ENCODE results near the gene KRT13. TPM values are rescaled to one million over a fixed set of nuclear protein-coding genes. Genes with fewer than 3 reads are reported as not detected.
A peak's percentile ranks its signal among the peaks of the same experiment; 100 is the strongest.

The KRT13 gene
- total RNA-seq, 1 experiment from 2014 or later = 0.34 TPM

- DNase-seq (ENCODE audit: low read depth) = peak; percentile 92
Observed at GRCh38 chr17:41496803-41497484, 8.5 kb downstream of the KRT13 start.

- peak; percentile 79 for DNase-seq (ENCODE audit: low read depth)
Observed at GRCh38 chr17:41494524-41494923, 10.9 kb downstream of the KRT13 start.

DNA sequence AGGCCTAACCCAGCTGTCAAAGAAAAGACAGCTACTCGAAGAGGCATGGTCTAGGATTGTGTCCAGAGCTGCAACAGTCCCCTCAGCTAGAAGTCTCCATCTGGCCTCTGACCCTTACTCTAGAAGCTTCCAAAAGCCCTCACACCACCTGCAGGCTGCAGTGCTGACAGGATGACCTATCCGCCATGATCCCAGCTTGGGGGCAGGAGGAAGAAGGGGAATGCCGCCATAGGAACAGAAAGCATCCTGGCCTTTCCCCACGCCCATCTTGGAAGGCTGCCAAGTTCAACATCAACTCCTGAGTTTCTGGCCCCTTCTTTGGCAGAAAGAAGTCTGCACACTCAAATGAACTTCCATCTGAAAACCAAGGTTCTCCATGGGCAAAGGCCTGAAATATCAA is 12.6 kb downstream of the KRT13 start:
- DNase-seq (ENCODE audit: low read depth) = peak; percentile 31

DNA sequence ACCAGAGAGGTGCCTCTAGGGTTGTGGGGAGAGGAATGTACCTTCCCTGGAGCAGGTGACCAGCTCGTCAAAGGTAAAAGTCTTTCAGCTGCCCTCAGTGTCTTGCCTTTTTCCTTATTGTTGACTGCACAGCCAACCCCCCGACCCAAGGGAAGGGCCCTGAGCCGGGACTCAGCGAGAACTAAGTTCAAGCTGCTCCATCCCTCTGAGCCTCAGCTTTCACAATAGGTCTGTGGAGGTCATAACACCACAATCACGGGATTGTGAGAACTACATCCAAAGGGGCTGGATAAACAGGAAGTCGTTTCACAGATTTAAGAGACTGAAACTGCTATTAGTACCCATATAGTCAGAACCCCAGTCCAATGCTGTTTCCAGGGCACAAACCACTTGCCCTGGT is 13.1 kb downstream of the KRT13 start:
- peak; percentile 11 for DNase-seq (ENCODE audit: low read depth)

- no peak for DNase-seq (ENCODE audit: low read depth)
Observed at GRCh38 chr17:41491476-41491875, 13.9 kb downstream of the KRT13 start.

GRCh38 chr17:41490000-41490990 is 15.1 kb downstream of the KRT13 start:
- no peak for DNase-seq (ENCODE audit: low read depth)

- no peak for DNase-seq (ENCODE audit: low read depth)
Observed at GRCh38 chr17:41489531-41489930, 15.9 kb downstream of the KRT13 start, which contains the start of gene KRT36. KRT36 (minus strand) TSS chr17:41489910; CDS start chr17:41489864, 46 bp downstream.

DNA sequence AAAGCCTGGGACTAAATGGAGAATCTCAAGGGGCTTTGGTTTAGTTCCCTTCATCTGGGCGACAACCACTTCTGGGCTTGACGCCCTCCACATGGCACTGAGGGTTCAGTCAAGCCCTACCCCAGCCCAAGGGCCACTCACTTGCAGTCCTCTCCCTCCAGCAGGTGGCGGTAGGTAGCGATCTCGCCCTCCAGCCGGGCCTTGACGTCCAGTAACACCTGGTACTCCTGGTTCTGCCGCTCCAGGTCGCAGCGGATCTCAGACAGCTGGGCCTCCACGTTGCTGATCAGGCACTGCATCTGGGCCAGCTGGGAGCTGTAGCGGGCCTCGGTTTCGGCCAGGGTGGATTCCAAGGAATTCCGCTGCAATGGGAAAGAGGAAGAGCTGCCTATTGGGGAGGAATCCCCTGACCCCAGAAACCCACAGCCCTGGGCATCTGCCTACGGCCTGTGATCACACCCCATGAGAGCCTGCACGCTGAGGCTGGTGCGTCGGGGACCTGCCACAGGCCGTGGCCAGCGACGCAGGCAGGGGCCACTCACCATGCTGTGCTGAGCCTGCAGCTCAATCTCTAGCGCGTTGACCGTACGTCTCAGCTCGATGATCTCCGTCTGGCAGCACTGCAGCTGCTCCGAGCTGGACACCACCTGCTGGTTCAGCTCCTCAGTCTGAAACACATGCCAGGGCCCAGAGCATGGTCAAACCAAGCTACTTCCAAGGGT is 18.4 kb downstream of the KRT13 start:
- DNase-seq (ENCODE audit: low read depth) = no peak

- DNase-seq (ENCODE audit: low read depth) = no peak
Observed at GRCh38 chr17:41486316-41486715, 19.1 kb downstream of the KRT13 start.

DNA sequence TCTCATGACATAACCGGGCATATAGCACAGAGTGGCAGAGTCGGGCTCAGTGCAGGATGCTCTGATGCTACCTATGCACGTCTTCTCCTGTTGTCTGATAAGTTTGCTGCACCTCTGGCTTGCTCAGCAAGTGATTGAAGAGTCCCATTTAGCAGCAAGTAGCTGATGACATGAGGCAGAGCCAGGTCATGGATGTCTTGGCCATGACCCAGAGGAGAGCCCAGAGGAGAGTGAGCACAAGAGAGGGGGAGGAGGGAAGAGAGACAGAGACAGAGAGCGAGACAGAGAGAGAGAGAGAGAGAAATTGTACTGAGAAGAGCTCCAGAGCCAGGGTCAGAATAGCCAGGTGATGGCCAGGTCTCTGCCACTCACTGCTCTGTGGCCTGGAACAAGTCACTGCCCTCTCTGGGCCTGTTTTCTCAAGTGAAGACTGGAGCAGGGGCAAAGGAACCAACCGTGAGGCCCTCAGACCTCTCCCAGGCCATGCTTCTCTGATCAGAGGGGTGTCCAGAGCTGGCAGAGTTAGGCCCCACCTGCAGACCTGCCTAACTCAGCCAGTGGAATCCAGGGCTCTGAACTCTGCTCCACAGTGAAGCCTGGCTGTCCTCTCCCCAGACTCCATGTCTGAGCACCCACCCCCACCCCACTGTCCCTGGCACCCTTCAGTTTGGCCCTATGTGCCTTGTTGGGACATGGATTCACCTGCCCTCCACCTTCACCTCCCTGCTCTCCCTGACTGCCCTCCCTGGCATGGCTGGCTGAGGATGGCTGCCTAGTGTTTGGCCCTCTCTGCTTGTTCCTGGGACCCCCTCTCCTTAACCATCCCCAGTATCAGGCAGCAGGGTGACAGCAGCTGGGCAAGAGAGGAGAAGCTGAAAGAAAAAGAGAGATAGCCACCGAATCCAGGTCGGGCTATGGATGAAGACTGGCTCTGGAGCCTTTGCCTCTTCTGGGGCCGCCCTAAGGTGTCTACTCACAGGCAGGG is 20.2 kb downstream of the KRT13 start:
- no peak for DNase-seq (ENCODE audit: low read depth)

- peak; percentile 76 for DNase-seq (ENCODE audit: low read depth)
Observed at GRCh38 chr17:41483991-41484826, 21.2 kb downstream of the KRT13 start.

DNA sequence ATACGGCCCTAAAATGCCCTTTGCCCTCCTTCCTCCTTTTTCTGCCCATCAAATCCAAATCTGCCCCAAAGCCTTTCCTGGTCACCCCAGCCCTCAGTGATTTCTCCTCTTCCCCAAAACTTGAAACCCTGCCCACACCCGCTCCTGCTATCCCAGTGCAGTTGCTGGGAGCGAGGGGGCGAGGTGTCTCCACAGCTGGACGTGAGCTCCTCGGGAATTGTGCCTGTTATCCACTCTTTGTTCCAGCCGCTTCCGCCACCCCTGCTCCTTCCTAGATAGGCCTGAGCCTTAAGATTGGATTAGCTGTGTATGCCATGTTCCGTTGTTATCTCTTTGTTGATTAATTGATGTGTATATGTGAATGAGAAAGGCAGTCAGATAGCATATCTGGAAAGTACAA is 21.9 kb downstream of the KRT13 start:
- DNase-seq (ENCODE audit: low read depth) = no peak

DNA sequence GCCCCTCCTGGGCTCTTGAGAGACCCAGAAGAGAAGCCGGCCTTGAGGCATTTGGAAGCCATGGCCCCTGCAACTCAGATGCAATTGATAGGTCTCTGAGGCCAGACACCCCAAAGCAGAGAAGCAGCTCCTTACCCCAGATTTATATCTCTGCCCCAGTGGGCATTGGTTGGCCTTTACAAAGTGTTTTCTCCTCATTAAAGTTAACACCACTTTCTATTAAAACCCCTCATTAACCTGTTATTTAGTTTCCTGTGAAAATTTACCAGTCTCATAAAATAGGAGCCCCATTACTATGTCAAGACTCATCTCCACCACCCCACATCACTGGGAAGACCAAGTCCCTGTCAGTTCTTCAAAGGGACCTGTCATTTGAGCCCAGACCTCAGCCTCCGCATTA is 24.4 kb downstream of the KRT13 start, which contains the start of gene KRT35:
Gene KRT35, minus strand, starts transcription at position 116 of the 400 bp plus-strand sequence. Its CDS starts 54 bp downstream, at position 62.
- DNase-seq (ENCODE audit: low read depth) = no peak

- no peak for DNase-seq (ENCODE audit: low read depth)
Observed at GRCh38 chr17:41480581-41480980, 24.8 kb downstream of the KRT13 start.

GRCh38 chr17:41480136-41480535 is 25.3 kb downstream of the KRT13 start:
- no peak for DNase-seq (ENCODE audit: low read depth)

DNA sequence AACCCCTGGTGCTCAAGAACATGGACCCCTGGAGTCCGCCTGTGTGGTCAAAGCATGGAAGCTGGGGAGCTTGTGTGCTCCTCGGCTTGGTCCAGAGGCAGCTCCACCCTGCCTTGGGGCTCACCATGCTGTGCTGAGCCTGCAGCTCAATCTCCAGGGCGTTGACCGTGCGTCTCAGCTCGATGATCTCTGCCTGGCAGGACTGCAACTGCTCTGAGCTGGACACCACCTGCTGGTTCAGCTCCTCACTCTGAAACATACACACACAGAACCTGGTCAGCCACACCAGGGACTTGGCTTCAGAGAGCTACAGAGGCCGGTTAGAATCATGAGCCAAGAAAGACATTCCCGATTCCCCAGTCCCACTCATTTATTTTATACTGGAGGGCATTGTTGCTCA is 27.2 kb downstream of the KRT13 start:
- no peak for DNase-seq (ENCODE audit: low read depth)

- no peak for DNase-seq (ENCODE audit: low read depth)
Observed at GRCh38 chr17:41476866-41477815, 28.3 kb downstream of the KRT13 start.

DNA sequence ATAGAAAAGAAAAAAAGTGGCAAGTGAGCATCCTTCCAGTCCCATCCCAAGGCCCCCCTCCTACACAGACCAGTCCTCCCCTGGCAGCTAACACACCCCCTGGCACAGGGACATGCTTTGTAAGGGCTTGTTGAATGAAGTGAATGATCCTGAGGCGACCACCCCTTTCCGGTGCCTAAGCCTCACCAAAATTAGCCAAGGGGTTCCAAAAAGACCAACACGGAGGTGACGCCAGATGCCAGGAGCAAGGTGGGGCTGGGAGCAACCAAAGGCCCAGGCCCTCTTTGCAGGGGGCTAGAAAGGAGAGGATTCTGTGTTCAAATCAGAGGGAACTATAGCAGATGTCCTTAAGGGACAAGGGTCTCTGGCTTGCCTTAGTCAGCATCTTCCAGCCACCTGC is 30.0 kb downstream of the KRT13 start:
- DNase-seq (ENCODE audit: low read depth) = no peak

DNA sequence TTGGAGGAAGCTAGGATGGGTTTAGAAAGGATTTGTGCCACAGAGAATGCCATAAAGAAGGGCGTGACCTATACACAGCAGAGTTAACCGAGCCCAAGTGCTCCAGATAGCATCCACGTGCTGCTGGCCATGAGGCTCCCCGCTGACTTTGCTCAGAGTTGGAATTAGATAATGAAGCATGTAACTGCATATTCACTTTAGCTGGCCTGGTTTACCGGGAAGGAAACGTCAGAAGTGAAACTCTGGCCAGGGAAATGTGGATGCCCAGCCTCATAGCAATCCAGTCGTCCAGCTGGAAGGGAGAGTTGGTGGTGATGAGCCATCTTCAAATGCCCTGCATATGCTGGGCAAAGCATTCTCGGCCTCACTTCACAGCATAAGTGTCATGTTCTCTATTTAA is 30.5 kb downstream of the KRT13 start:
- no peak for DNase-seq (ENCODE audit: low read depth)

Measured in M059J (cell line).